Thyroid gland (tissue), 4 donors: ENCODE data around the gene ELL2.

Source experiments
- POLR2A ChIP-seq, 2 donors: fragments of 450-650 bp; IDR thresholded peaks; one replicate each; pipeline ENCODE4 v1.6.1; 2017; ENCODE audit warnings: antibody characterized with exemption in 2 of 2, mild to moderate bottlenecking in 2 of 2, moderate library complexity in 1 of 2
- TF ChIP-seq, protein P1 (sequence below), 6 experiments: fragments of 200-600 bp in 3 of 6; fragments of 450-650 bp in 3 of 6; sonication (generic) in 3 of 6; IDR thresholded peaks; one replicate each; pipeline ENCODE4 v1.5.1; 2016 to 2019; ENCODE audit warnings: antibody characterized with exemption in 6 of 6, mild to moderate bottlenecking in 2 of 6, inconsistent platforms in 1 of 6, moderate library complexity in 1 of 6

DNA sequence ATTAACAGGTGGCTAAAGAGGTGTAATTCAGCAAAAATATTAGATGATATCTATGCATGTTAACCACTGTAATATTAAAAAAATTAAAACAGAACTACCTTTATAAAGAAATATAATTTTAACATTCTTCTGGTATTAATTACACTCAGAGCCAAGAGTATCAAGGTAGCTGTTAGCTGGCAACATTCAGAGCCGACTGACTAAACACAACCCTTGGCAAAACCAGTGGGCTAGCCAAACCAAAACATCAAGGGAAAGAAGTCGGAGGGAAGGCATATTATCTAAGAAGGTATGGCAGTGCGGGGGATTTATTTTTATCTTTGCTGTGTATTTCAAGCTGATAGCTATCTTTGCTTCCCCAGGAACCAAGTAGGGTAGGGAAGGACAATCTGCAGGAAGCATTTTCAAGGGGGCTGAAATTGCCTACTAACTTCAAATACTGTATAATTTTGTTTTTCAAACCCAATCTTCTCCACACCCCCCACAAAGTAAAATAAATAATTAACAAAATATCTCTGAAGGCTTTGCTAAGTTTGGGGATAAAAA lies 24.0 kb downstream of the ELL2 start:
- TF ChIP-seq, protein P1, sequence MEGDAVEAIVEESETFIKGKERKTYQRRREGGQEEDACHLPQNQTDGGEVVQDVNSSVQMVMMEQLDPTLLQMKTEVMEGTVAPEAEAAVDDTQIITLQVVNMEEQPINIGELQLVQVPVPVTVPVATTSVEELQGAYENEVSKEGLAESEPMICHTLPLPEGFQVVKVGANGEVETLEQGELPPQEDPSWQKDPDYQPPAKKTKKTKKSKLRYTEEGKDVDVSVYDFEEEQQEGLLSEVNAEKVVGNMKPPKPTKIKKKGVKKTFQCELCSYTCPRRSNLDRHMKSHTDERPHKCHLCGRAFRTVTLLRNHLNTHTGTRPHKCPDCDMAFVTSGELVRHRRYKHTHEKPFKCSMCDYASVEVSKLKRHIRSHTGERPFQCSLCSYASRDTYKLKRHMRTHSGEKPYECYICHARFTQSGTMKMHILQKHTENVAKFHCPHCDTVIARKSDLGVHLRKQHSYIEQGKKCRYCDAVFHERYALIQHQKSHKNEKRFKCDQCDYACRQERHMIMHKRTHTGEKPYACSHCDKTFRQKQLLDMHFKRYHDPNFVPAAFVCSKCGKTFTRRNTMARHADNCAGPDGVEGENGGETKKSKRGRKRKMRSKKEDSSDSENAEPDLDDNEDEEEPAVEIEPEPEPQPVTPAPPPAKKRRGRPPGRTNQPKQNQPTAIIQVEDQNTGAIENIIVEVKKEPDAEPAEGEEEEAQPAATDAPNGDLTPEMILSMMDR (IDR thresholded peaks at IDR 0.05): no peak
- TF ChIP-seq POLR2A (IDR thresholded peaks at IDR 0.05): no peak
